HG03045 (cell line): ENCODE measurements around the gene ORM2.

ENCODE experiments used
- ATAC-seq: cut with Tn5 transposase; IDR thresholded peaks from one replicate; pipeline ENCODE4 v1.9.1; 2021; ENCODE audit warnings: mild to moderate bottlenecking, moderate library complexity; ENCODE audit not compliant: unreplicated experiment

The ORM2 gene

DNA sequence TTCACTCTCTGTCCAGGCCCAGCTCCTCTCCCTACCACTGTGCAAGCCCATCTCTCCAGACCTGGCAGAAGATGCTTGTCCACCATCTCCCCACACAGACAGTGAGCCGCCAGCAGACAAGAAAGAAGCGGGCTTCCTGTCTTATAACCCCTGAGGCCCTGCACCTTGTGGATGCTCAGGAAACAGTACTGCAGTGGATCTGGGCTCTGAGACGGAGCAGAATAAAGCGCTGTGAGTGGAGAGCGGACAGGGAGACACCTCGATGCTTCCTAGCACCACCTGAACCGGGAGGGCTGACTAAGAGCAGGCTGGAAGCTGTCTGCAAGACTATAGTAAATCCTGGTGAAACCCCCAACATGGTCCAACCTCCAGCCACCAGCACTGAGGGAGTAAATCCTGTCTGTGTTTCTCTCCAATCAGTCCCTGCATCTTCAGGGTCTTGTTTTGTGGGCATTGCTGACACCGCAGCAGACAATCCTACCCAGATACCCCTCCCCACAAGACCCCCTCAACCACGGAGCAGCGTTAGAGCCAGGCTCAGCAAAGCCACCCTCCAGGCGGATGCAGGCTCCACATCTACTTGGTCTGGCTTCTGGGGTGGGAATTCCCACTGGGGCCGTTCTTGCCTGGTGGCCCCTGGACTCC is 18.7 kb downstream of the ORM2 start:
- no peak for ATAC-seq

DNA sequence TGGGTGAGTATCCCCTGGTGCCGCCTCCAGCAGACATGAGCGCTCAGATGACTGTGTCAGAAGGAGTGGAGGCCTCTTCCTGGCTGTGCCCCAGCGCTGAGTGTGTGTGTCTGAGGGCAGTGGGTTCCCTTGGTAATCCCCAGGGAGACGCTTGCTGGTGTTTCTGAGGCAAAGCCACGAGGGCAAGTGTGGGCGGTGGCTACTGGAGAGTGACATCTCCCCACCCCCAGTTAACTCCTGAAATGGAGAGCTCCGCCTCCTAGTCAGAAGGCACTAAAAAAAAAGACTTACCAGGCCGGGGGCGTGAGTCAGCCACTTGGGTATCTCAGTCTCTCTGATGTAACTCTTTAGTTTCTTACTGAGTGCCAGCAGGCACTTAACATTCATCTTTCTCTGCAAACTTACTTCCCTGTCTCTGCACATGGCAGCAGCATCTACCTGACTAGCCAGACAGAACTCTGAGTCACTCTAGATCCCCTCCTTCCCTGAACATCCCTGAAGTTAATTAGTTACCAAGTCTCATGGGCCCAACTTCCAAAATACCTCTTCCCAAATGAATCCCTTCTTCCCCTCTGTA is 19.3 kb downstream of the ORM2 start:
- peak; percentile 80 for ATAC-seq

DNA sequence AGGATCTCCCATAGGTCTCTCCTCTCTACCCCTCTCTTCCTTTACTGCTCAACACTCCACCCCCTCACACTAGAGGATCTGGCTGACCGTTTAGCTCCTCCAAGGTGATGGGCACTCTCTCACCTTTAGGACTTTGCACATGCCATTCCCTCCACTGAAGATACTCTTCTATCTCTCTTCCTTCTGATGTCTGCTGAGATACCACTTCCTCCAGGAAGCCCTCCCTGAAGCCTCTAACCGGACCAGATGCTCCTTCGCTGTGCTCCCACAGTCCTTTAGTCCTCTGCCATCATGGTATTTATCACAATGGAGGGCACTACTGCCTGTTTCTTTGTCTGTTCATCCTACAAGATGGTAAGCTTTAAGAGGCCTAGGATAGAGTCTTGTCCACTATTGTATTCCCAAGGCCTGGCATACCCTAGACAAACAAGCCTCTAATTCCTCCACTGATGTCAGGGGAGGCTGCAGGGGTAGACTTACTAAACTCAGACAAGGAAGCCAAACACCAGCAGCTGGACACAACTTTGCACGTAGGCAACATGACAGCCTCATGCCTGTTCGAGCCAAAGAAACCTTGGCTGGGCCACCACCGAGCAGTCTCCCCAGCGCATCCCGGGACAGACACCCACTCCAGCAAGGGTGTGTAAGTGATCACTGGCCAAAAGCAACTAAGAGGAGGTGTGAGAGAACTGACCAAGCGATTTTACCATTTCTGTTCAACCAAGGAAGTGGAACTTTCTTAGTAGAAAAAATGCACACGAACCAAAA is 20.2 kb downstream of the ORM2 start:
- no peak for ATAC-seq

DNA sequence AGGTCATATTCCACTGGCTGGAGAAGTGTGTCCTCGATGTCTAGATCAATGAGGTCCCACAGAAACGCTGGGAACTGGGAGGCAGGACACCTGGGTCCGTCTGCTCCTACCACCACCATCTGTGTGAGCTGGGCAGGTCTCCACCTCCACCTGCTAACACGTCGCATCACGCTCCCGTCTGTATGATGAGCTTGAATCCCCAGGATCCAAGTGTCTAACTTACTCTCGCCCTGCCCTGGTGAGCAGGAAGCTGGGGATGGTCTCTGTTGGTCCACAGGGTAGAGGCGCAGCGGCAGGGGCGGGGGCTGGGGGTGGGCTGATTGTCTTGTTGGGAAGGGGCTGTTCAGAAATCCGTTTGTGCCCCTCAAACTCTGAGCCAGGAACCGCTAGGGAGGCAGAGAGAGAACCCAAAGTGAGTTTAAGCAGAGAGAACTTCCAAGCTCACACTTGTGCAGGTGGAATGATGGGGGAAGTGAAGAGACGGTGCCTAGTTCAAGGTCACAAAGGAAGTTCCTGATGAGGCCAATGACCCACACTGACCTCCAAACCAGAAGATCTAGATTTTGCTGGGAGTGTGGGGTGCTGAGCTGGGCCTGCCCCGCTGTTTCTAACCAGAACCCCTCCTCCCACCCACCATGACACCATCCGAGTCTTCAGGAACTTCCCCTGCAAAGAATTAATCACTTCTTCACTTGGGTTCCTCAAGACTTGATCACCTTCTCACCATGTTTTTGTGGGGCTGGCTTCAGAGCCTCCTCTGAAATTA is 21.1 kb downstream of the ORM2 start:
- ATAC-seq: no peak

DNA sequence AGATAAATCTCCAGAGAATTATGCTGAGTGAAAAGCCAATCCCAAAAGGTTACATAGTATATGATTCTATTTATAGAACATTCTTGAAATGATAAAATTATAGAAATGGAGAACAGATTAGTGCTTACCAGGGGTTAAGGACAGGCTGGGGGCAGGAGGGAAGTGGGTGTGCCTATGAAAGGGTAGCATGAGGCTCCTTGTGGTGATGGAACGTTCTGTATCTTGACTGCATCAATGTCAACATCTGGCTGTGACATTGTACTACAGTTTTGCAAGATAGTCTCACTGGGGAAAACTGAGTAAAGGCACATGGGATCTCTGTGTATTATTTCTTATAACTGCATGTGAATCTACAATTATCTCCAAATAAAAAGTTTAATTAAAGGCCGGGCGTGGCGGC is 22.3 kb downstream of the ORM2 start:
- ATAC-seq: no peak

DNA sequence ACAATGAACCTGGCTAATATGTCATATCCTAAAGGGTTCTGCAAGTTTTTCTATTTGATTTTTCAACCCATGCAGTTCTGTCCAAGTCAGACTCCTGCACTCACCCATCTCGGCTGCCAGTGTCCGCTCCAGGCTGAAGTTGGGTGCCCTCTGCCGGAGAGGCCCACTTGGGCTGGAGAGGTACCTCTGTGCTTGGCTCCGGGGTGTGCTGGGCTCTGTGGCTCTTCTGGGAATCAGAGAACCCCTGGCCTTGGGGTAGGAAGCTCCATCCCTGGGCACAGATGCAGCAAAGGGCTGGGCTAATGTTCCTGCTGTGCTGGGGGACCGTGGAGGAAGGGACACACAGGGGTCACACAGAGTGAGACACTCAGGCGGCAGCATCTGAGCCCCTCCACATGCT is 26.2 kb downstream of the ORM2 start:
- no peak for ATAC-seq

DNA sequence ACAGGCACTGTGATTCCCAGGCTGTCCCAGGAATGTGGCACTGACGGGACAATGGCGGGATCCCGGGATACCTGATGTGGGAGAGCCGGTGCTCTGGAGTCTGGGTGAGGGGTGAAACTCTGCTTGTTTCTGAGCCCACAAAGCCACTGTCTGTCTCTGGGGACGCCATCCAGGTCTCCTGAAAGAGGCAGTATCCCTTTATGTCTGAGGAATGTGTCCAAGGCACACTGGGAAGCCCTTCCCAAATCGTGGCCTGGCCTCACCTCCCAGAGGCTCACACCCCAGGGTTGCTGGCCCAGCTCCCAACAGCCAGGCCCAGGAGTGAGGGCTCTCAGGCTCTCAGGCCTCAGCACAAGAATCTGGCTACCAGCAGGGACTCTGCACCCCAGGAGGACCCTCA is 27.1 kb downstream of the ORM2 start:
- ATAC-seq: no peak

DNA sequence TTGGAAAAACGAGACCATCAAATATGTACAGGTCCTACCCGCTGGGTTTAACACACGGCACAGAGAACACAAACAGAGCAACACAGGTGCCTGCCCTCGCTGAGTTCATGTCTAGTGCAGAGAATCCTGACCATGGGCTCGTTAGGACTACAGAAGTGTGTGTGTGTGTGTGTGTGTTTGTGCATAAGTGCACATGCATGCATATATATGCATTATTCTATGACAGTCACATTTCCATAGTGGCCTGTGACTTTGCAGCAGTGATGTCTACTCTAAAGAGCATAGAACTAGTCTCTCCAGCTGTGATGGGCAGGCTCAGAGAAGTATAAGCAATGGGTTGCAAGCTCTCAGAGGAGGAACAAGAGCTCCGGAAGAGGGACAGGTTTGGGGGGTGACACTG is 27.7 kb downstream of the ORM2 start:
- no peak for ATAC-seq

DNA sequence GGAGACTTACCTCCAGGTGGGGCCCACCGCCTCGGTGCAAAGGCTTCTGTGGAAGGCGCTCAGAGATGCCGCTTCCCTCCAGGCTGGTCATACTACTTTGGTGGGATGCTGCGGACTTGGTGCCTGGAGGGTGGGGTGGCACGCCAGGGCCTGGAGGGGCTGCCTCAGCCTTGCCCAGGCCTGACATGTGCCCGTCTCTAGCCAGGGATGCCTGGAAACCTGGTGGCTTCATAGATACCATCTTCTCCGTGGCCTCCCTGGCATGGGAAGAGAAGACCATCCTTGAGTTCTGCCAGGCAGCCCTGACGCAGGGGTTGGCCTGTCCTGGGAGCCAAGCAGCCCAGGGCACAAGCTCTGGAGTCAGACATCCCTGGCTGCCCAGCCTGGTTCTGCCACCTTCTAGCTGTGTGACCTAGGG is 28.3 kb downstream of the ORM2 start:
- no peak for ATAC-seq

DNA sequence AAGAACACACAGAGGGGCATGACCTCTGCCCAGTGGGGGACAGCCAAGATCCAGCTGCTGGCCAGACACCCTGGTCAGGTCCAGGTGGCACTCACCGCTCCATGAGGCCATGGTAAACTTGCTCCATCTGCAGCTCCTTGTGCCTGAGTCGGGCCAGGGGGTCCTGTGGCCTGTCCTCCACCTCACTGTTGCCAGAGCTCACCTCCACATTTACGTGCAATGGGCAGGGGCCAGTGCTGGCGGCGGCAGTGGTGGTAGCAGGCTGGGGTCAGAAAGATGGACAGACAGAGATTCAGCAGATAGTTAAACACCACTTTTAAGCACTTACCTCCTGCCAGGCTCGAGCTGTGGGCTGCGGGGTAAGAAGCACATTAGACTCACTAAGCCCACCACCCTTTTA is 30.1 kb downstream of the ORM2 start:
- no peak for ATAC-seq

DNA sequence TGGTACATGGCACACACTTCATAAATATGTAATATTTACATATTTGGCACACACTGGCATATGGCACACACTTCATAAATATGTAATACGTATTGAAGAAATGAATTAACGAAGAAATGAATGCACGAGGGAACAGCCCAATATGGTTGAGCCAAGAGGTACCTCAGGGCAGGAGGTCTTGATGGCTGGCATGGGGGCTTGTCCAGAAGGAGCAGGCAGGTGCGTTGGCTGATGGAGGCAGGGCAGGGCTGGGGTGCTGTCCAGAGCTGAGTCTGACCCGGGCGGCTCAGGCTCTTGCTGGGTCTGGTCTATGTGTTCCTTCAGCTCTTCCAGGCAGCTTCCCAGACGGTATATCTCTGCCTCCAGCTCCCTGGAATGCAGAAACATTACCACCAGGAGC is 31.9 kb downstream of the ORM2 start:
- no peak for ATAC-seq

DNA sequence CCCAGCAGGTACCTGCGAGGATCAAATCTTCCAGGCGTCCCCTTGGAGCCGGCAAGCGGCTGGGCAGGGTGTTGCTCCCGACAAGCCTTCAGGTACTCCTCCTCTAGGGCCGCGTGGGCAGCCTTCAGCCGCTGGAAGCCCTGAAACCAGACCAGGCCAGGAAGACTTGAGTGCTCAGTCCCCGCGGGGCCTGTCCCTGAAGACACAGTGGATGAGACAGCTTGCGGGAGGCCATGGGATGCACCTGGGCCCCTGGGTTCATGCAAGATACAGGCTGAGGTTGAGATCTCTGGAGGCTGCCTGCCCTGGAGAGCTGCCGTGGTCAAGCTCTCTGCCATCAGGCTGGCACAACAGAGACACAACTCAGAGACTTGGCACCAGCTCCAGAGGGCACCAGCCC is 32.7 kb downstream of the ORM2 start:
- ATAC-seq: no peak

DNA sequence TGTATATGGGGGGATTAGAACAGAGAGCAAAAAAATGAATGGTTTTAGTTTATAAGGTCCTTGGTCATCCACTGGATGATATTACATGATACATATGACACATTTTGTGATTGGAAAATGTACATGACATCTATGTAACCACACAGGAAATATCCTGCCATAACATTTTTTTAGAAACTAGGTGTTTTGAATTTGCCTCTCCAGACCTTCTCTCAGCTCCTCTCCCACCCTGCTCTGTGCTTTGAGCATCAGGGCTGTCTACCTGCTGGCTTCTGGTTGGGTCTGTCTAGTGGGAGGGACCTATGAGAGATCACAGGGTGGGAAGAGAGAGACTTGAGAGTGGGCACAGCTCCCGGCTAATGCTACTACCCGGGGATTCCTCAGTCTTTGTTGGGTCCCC is 33.8 kb downstream of the ORM2 start:
- no peak for ATAC-seq

DNA sequence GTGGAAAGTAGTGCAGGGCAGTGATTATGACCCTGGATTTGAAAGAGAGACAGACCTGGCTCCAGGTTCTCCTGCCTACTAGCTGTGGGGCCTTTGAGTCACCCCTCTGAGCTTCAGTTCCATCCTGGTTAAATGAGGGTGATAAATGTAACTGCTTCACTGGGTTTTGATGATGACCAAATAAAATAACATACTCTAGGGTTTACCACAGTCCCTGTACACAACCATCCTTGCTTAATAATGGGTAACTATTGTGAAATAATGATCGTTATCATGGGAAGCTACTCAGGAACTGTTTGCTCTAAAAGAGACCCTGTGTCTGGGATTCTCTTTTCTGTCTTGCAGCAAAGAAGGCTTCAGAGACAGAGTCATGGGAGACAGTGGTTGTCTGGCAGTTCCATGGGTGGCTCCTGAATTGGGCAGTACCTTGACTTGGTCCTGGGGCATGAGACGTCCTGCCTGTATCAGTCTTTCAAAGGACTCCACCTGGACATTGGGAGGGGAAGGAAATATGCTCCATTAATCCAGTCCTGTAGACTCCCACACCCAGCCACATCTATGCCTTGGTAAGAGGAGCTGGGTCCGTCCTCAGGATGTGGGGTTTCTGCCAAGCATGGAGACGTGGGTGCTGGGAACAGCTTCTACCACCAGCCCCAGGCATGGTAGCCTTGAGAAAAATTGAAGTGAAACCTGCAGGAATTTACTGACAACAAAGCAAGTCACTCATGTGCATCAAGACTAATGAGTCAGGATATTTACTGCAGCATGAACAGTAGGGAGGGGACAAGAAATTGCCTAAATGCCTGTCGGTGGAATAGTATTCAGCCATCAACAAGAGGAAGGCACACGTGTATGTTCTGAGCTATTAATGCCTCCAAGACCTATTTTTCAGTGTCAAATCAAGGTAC is 34.7 kb downstream of the ORM2 start:
- no peak for ATAC-seq

DNA sequence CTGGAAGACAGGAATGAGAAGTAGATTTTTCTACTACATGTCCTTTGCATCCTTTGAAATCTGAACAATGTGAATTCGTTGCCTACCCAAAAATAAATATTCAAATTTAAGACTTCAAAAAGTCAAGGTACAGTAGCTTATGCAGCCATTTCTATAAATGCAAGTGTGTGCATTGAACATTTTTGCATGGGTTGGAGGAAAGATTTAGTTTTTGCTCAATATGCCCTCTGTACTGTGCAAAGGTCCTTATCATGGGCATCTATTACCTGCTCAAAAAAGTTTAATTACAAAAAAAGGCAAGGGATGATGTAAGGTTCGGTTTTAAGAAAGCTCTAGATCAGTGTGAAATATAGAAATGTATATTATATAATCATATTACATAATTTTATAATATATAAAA is 35.5 kb downstream of the ORM2 start:
- ATAC-seq: no peak

DNA sequence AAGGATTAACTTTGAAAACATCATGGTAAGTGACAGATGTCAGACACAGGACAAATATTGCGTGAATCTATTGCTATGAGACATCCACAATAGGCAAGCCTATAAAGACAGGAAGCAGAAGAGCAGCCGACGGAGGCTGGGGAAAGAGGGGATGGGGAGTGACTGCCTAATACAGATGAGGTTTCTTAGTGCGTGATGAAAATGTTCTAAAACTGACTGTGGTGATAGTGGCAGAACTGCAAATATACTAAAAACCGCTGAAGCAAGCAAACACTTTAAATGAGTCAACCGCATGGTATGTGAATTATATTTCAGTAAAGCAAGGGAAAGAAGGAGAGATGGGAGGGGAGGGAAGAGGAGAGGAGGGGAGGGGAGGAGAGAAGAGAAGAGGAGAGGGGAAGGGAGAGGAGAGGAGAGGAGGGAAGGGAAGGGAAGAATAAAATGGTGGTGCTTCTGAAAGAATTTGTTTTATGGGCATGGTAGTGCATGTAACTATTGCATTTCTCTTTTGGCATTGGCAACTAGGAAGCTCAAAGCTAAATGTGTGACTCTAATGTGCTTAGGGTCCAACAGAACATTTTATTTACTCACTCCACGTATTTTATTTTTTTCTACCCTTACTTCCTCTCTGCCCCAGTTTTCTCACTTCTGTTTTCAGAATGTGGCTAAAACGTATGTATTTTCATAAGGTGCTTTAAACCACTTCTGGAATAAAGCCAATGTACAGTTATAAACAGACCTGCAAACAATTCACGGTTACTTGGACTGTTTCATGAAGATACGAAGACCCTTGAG is 36.9 kb downstream of the ORM2 start:
- ATAC-seq: peak; percentile 44

DNA sequence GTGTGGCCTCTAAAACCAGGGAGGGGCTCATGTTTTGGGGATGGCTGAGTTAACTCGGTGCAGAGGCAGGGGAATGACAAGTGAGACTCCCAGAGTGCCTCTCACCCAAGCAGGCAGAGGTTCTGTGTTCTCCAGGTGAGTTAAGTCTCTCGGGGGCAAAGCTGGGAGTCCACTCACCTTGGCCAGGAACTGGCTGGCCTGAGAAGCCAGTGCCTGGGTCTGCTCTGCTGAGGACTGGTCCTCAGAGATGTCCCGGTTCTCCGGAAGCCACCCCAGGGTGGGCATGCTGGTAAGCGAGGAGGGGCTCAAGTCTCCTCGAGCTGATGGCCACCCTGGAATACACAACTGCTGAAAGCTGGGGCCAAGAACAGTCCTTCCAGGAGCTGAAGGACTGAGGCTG is 37.7 kb downstream of the ORM2 start:
- ATAC-seq: no peak

DNA sequence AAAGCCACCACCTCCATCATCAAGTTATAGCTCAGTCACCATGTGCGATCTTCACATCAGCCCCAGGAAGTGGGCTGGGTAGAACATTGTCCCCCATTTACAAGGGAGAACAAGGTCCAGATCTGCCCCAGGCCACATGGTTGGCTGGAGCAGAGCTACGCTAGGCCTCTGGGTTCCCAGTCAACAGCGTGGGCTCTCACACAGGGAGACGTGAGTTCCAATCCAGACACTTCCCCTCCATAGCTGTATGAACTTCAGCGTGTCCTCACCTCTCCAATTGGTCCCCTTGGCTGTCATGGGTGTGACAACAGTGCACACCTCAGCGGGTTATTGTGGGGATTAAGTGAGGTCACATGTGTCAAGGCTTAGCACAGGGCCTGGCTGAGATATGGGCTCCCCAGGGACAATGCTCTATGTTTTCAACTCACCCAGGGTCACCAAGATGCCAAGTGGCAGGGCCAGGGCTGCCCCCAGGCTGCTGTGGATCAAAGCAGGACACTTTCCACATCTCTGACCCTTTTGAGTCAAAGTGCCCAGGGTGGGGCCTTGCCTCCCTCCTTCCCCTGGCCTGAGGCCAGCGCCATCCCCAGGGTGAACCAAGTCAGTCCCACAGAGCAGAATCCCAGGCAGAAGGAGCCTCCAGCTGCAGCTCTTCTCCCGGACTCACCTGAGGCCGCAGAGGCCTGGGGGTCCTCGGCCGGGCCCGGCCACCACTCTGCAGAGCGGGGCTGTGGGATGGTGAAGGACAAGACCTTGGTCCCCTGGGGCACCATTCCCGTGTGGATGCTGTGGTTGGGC is 38.3 kb downstream of the ORM2 start:
- no peak for ATAC-seq
